MCF 10A (cell line): ENCODE results near the gene MRPL30. TPM values are rescaled to one million over a fixed set of nuclear protein-coding genes. Genes with fewer than 3 reads are reported as not detected.
"Not testable (repeated sequence)": the region's sequence is repeated elsewhere in the genome, so short reads cannot be mapped to it uniquely, and the experiment has no call there.

Experiments
- BruUV-seq: library from RNA; stranded (reverse); fragments of 400-500 nt; replicated peaks from 2 replicates; lab custom pipeline; 2021; lab: Mats Ljungman, UMichigan
- CTCF ChIA-PET: fragments of 300-600 bp; sonication (Branson Sonifier 250); formaldehyde crosslinking; extraction: SDS; loops from one replicate; lab custom pipeline; 2021; ENCODE audit warnings: antibody characterized with exemption, inconsistent platforms; lab: Yijun Ruan, JAX
- POLR2A ChIA-PET: fragments of 300-600, 350-650 bp; sonication (Branson Sonifier 250); formaldehyde crosslinking; extraction: SDS; loops from one replicate; lab custom pipeline; 2020; ENCODE audit warnings: antibody characterized with exemption, inconsistent platforms; lab: Yijun Ruan, JAX
- DNase-seq: peaks from one replicate; pipeline ENCODE4 v3.0.0-alpha.2; 2018; ENCODE audit not compliant: unreplicated experiment
- H3K27ac Mint-ChIP-seq: one replicate; pipeline ENCODE4 v1.8.0; 2022; ENCODE audit warnings: mild to moderate bottlenecking, low read depth, mixed read lengths; ENCODE audit not compliant: unreplicated experiment
- H3K27me3 Mint-ChIP-seq: one replicate; pipeline ENCODE4 v1.8.0; 2022; ENCODE audit warnings: mixed read lengths; ENCODE audit not compliant: insufficient read depth, unreplicated experiment
- H3K36me3 Mint-ChIP-seq: one replicate; pipeline ENCODE4 v1.8.0; 2022; ENCODE audit warnings: mild to moderate bottlenecking, moderate library complexity, mixed read lengths; ENCODE audit not compliant: insufficient read depth, unreplicated experiment
- H3K4me1 Mint-ChIP-seq: one replicate; pipeline ENCODE4 v1.8.0; 2022; ENCODE audit warnings: mixed read lengths; ENCODE audit not compliant: insufficient read depth, unreplicated experiment
- H3K4me3 Mint-ChIP-seq: one replicate; pipeline ENCODE4 v1.8.0; 2022; ENCODE audit warnings: mild to moderate bottlenecking, moderate library complexity, mixed read lengths; ENCODE audit not compliant: unreplicated experiment
- H3K9me3 Mint-ChIP-seq: one replicate; pipeline ENCODE4 v1.8.0; 2022; ENCODE audit warnings: mixed read lengths; ENCODE audit not compliant: unreplicated experiment
- CTCF ChIP-seq: fragments of 200-600 bp; IDR thresholded peaks from one replicate; pipeline ENCODE4 v1.8.0; 2022; ENCODE audit warnings: antibody characterized with exemption, mild to moderate bottlenecking; ENCODE audit not compliant: unreplicated experiment
- intact Hi-C: fragments of 100-400 bp; cut with micrococcal nuclease; formaldehyde crosslinking; loops from 2 replicates; pipeline ENCODE4 v1.14.1; 2022
- total RNA-seq: library from RNA; stranded (reverse); gene quantifications from 2 replicates; pipeline ENCODE4 v1.2.3, GENCODE V29; 2022

The MRPL30 gene
- total RNA-seq, 1 experiment from 2014 or later: 42.5 TPM

- ChIA-PET POLR2A (interaction anchor here (0.7 kb wide), 1 partner anchor 160 kb away, joined by 4 read pairs; no protein-coding TSS in a partner anchor), CTCF (no interaction called here)
- Mint-ChIP-seq H3K36me3 (no peaks in the 10 kb centered on the region), H3K4me1 (no peaks in the 10 kb centered on the region), H3K9me3 (no peaks in the 10 kb centered on the region), H3K27ac (no peak overlapping the region), H3K4me3 (no peak overlapping the region), H3K27me3 (no peaks in the 10 kb centered on the region)
- no peak for DNase-seq
- BruUV-seq: no TSS peak
- intact Hi-C loops: no loop called here
- no peak for TF ChIP-seq CTCF
Measured at GRCh38 chr2:99217929-99218501, 37.0 kb downstream of the MRPL30 start.

- BruUV-seq, CTCF ChIA-PET, H3K27ac Mint-ChIP-seq, H3K36me3 Mint-ChIP-seq, POLR2A ChIA-PET, H3K27me3 Mint-ChIP-seq, H3K4me1 Mint-ChIP-seq, DNase-seq, intact Hi-C loops, H3K4me3 Mint-ChIP-seq: not testable (repeated sequence)
- peaks cover 17% of the 10 kb centered on the region for H3K9me3 Mint-ChIP-seq
Measured at GRCh38 chr2:99233177-99233576, 52.2 kb downstream of the MRPL30 start.

GRCh38 chr2:99238599-99238998 is 57.6 kb downstream of the MRPL30 start:
- Mint-ChIP-seq H3K9me3 (no peaks in the 10 kb centered on the region), H3K4me1 (no peaks in the 10 kb centered on the region), H3K4me3 (no peak overlapping the region), H3K36me3 (no peaks in the 10 kb centered on the region), H3K27me3 (no peaks in the 10 kb centered on the region), H3K27ac (no peak overlapping the region)
- no TSS peak for BruUV-seq
- ChIA-PET CTCF (no interaction called here), POLR2A (no interaction called here)
- intact Hi-C loops: no loop called here
- DNase-seq: no peak
- no peak for TF ChIP-seq CTCF

- Mint-ChIP-seq H3K4me1 (no peaks in the 10 kb centered on the region), H3K27ac (no peak overlapping the region), H3K4me3 (no peak overlapping the region), H3K36me3 (no peaks in the 10 kb centered on the region), H3K9me3 (no peaks in the 10 kb centered on the region), H3K27me3 (no peaks in the 10 kb centered on the region)
- ChIA-PET CTCF (interaction anchor here (1.1 kb wide), 1 partner anchor 128 kb away, joined by 3 read pairs; no protein-coding TSS in a partner anchor), POLR2A (no interaction called here)
- no peak for DNase-seq
- TF ChIP-seq CTCF: no peak
- BruUV-seq: no TSS peak
- intact Hi-C loops: no loop called here
Measured at GRCh38 chr2:99240431-99240830, 59.4 kb downstream of the MRPL30 start.
